ENCODE measurements around the gene PTPN3.

The PTPN3 gene

GRCh38 chr9:109474170-109474569 is 23.9 kb downstream of the PTPN3 start:
- Histone ChIP-seq H3K4me3 (ENCODE audit: low read length) (no peak overlapping the region), H3K4me2 (ENCODE audit: low read length) (no peak overlapping the region), H3K9ac (ENCODE audit: low read depth, low read length) (no peak overlapping the region), H3K36me3 (ENCODE audit: insufficient read depth, low read length) (no peaks in the 10 kb centered on the region), H3K9me3 (replicated peaks; ENCODE audit: low read length) (no peaks in the 10 kb centered on the region), H3K4me1 (ENCODE audit: control insufficient read depth, insufficient read depth, low read length) (no peaks in the 10 kb centered on the region), H3K27me3 (ENCODE audit: control insufficient read depth, insufficient read depth, low read length) (no peaks in the 10 kb centered on the region)

GRCh38 chr9:109473329-109473728 is 24.8 kb downstream of the PTPN3 start:
- no peak overlapping the region for H3K9ac ChIP-seq (ENCODE audit: low read depth, low read length)
- H3K9me3 ChIP-seq (replicated peaks; ENCODE audit: low read length): no peaks in the 10 kb centered on the region
- H3K4me1 ChIP-seq (ENCODE audit: control insufficient read depth, insufficient read depth, low read length): no peaks in the 10 kb centered on the region
- no peak overlapping the region for H3K4me3 ChIP-seq (ENCODE audit: low read length)
- no peaks in the 10 kb centered on the region for H3K36me3 ChIP-seq (ENCODE audit: insufficient read depth, low read length)
- no peaks in the 10 kb centered on the region for H3K27me3 ChIP-seq (ENCODE audit: control insufficient read depth, insufficient read depth, low read length)
- H3K4me2 ChIP-seq (ENCODE audit: low read length): no peak overlapping the region

GRCh38 chr9:109471475-109472393 is 26.4 kb downstream of the PTPN3 start:
- H3K9ac ChIP-seq (ENCODE audit: low read depth, low read length): no peak overlapping the region
- no peaks in the 10 kb centered on the region for H3K27me3 ChIP-seq (ENCODE audit: control insufficient read depth, insufficient read depth, low read length)
- H3K36me3 ChIP-seq (ENCODE audit: insufficient read depth, low read length): no peaks in the 10 kb centered on the region
- no peaks in the 10 kb centered on the region for H3K4me1 ChIP-seq (ENCODE audit: control insufficient read depth, insufficient read depth, low read length)
- no peak overlapping the region for H3K4me3 ChIP-seq (ENCODE audit: low read length)
- no peak overlapping the region for H3K4me2 ChIP-seq (ENCODE audit: low read length)
- H3K9me3 ChIP-seq (replicated peaks; ENCODE audit: low read length): no peaks in the 10 kb centered on the region

- Histone ChIP-seq H3K36me3 (ENCODE audit: insufficient read depth, low read length) (no peaks in the 10 kb centered on the region), H3K9me3 (replicated peaks; ENCODE audit: low read length) (no peaks in the 10 kb centered on the region), H3K4me1 (ENCODE audit: control insufficient read depth, insufficient read depth, low read length) (no peaks in the 10 kb centered on the region), H3K27me3 (ENCODE audit: control insufficient read depth, insufficient read depth, low read length) (no peaks in the 10 kb centered on the region), H3K9ac (ENCODE audit: low read depth, low read length) (no peak overlapping the region), H3K4me3 (ENCODE audit: low read length) (no peak overlapping the region), H3K4me2 (ENCODE audit: low read length) (no peak overlapping the region)
Measured at GRCh38 chr9:109469646-109470358, 28.3 kb downstream of the PTPN3 start.

GRCh38 chr9:109468927-109469326 is 29.2 kb downstream of the PTPN3 start:
- Histone ChIP-seq H3K4me3 (ENCODE audit: low read length) (no peak overlapping the region), H3K4me1 (ENCODE audit: control insufficient read depth, insufficient read depth, low read length) (no peaks in the 10 kb centered on the region), H3K27me3 (ENCODE audit: control insufficient read depth, insufficient read depth, low read length) (no peaks in the 10 kb centered on the region), H3K4me2 (ENCODE audit: low read length) (no peak overlapping the region), H3K9me3 (replicated peaks; ENCODE audit: low read length) (no peaks in the 10 kb centered on the region), H3K36me3 (ENCODE audit: insufficient read depth, low read length) (no peaks in the 10 kb centered on the region), H3K9ac (ENCODE audit: low read depth, low read length) (no peak overlapping the region)

- Histone ChIP-seq H3K4me2 (ENCODE audit: low read length) (no peak overlapping the region), H3K9ac (ENCODE audit: low read depth, low read length) (no peak overlapping the region), H3K4me1 (ENCODE audit: control insufficient read depth, insufficient read depth, low read length) (no peaks in the 10 kb centered on the region), H3K36me3 (ENCODE audit: insufficient read depth, low read length) (no peaks in the 10 kb centered on the region), H3K4me3 (ENCODE audit: low read length) (no peak overlapping the region), H3K27me3 (ENCODE audit: control insufficient read depth, insufficient read depth, low read length) (no peaks in the 10 kb centered on the region), H3K9me3 (replicated peaks; ENCODE audit: low read length) (no peaks in the 10 kb centered on the region)
Measured at GRCh38 chr9:109467936-109468335, 30.2 kb downstream of the PTPN3 start.

GRCh38 chr9:109466623-109467590 is 31.2 kb downstream of the PTPN3 start:
- no peak overlapping the region for H3K4me2 ChIP-seq (ENCODE audit: low read length)
- H3K27me3 ChIP-seq (ENCODE audit: control insufficient read depth, insufficient read depth, low read length): no peaks in the 10 kb centered on the region
- H3K36me3 ChIP-seq (ENCODE audit: insufficient read depth, low read length): no peaks in the 10 kb centered on the region
- H3K4me3 ChIP-seq (ENCODE audit: low read length): no peak overlapping the region
- H3K9me3 ChIP-seq (replicated peaks; ENCODE audit: low read length): no peaks in the 10 kb centered on the region
- no peaks in the 10 kb centered on the region for H3K4me1 ChIP-seq (ENCODE audit: control insufficient read depth, insufficient read depth, low read length)
- H3K9ac ChIP-seq (ENCODE audit: low read depth, low read length): no peak overlapping the region

- Histone ChIP-seq H3K4me2 (ENCODE audit: low read length) (no peak overlapping the region), H3K9ac (ENCODE audit: low read depth, low read length) (no peak overlapping the region), H3K4me3 (ENCODE audit: low read length) (no peak overlapping the region), H3K9me3 (replicated peaks; ENCODE audit: low read length) (no peaks in the 10 kb centered on the region), H3K27me3 (ENCODE audit: control insufficient read depth, insufficient read depth, low read length) (no peaks in the 10 kb centered on the region), H3K36me3 (ENCODE audit: insufficient read depth, low read length) (no peaks in the 10 kb centered on the region), H3K4me1 (ENCODE audit: control insufficient read depth, insufficient read depth, low read length) (no peaks in the 10 kb centered on the region)
Measured at GRCh38 chr9:109463924-109464625, 34.0 kb downstream of the PTPN3 start.

GRCh38 chr9:109460576-109460975 is 37.5 kb downstream of the PTPN3 start:
- H3K9me3 ChIP-seq (replicated peaks; ENCODE audit: low read length): no peaks in the 10 kb centered on the region
- H3K4me2 ChIP-seq (ENCODE audit: low read length): no peak overlapping the region
- no peak overlapping the region for H3K4me3 ChIP-seq (ENCODE audit: low read length)
- no peaks in the 10 kb centered on the region for H3K36me3 ChIP-seq (ENCODE audit: insufficient read depth, low read length)
- H3K27me3 ChIP-seq (ENCODE audit: control insufficient read depth, insufficient read depth, low read length): no peaks in the 10 kb centered on the region
- H3K4me1 ChIP-seq (ENCODE audit: control insufficient read depth, insufficient read depth, low read length): no peaks in the 10 kb centered on the region
- no peak overlapping the region for H3K9ac ChIP-seq (ENCODE audit: low read depth, low read length)

- no peaks in the 10 kb centered on the region for H3K9me3 ChIP-seq (replicated peaks; ENCODE audit: low read length)
- no peaks in the 10 kb centered on the region for H3K36me3 ChIP-seq (ENCODE audit: insufficient read depth, low read length)
- no peak overlapping the region for H3K9ac ChIP-seq (ENCODE audit: low read depth, low read length)
- no peak overlapping the region for H3K4me2 ChIP-seq (ENCODE audit: low read length)
- no peaks in the 10 kb centered on the region for H3K27me3 ChIP-seq (ENCODE audit: control insufficient read depth, insufficient read depth, low read length)
- H3K4me1 ChIP-seq (ENCODE audit: control insufficient read depth, insufficient read depth, low read length): no peaks in the 10 kb centered on the region
- no peak overlapping the region for H3K4me3 ChIP-seq (ENCODE audit: low read length)
Measured at GRCh38 chr9:109459423-109459822, 38.7 kb downstream of the PTPN3 start.
